Thoracic aorta (tissue), 2 donors: ENCODE data around the gene CLTB. TPM values are rescaled to one million over a fixed set of nuclear protein-coding genes. Genes with fewer than 3 reads are reported as not detected.

Experiments
- ATAC-seq: fragments of 150-250 bp; one replicate; pipeline ENCODE4 v1.8.0; 2017; ENCODE audit warnings: low read depth; ENCODE audit not compliant: insufficient number of reproducible peaks, low FRiP score
- DNase-seq: peaks from one replicate; pipeline ENCODE4 v3.0.0-alpha.2; 2020; ENCODE audit warnings: low spot score
- H3K27ac ChIP-seq, 2 donors: fragments of 200-600 bp; sonication (generic); 1 replicate in 1 of 2; 2 replicates in 1 of 2; pipeline ENCODE4 v1.5.1; 2016; ENCODE audit warnings: mild to moderate bottlenecking in 2 of 2, moderate library complexity in 2 of 2
- H3K27me3 ChIP-seq: fragments of 200-600 bp; sonication (generic); replicated peaks from 2 replicates; pipeline ENCODE4 v1.6.0; 2016; ENCODE audit warnings: mild to moderate bottlenecking; ENCODE audit not compliant: insufficient read depth
- H3K36me3 ChIP-seq: fragments of 200-600 bp; sonication (generic); one replicate; pipeline ENCODE4 v1.5.1; 2016
- H3K4me1 ChIP-seq, 2 donors: fragments of 200-600 bp; sonication (generic); 1 replicate in 1 of 2; 2 replicates in 1 of 2; pipeline versions ENCODE4 v1.5.1 to v1.6.0; 2016; ENCODE audit warnings: low read depth in 2 of 2, mild to moderate bottlenecking in 1 of 2; ENCODE audit not compliant: control insufficient read depth in 1 of 2
- H3K4me3 ChIP-seq: fragments of 200-600 bp; sonication (generic); 2 replicates; pipeline ENCODE4 v1.5.1; 2016; ENCODE audit warnings: mild to moderate bottlenecking
- H3K9me3 ChIP-seq: fragments of 200-600 bp; sonication (generic); 2 replicates; pipeline ENCODE4 v1.5.1; 2016
- CTCF ChIP-seq: fragments of 200-600 bp; sonication (generic); IDR thresholded peaks from one replicate; pipeline ENCODE4 v1.5.1; 2019; ENCODE audit warnings: antibody characterized with exemption
- total RNA-seq, 2 donors: library from RNA; depleted of rRNA; stranded (reverse); fragments of >200 nt; gene quantifications; one replicate each; pipeline versions ENCODE4 v1.1.0 to v1.2.3, GENCODE V29; 2016

The CLTB gene
- total RNA-seq, 2 donors from 2014 or later, result 155 to 192 TPM

GRCh38 chr5:176389135-176390123 lies 26.9 kb downstream of the CLTB start:
- H3K27me3 ChIP-seq, result no peaks in the 10 kb centered on the region
- H3K36me3 ChIP-seq, result peaks cover 22% of the 10 kb centered on the region
- ATAC-seq (no peak), DNase-seq (no peak)
- peak overlapping the region; percentile 93 to 95 for H3K27ac ChIP-seq
- H3K4me1 ChIP-seq, result peaks cover 9 to 20% of the 10 kb centered on the region in 2 donors
- no peaks in the 10 kb centered on the region for H3K9me3 ChIP-seq
- no peak for TF ChIP-seq CTCF
- peak overlapping the region; percentile 88 for H3K4me3 ChIP-seq

- DNase-seq (peak; percentile 99), ATAC-seq (peak; percentile 99)
- no peak for TF ChIP-seq CTCF
- Histone ChIP-seq H3K36me3 (peaks cover 27% of the 10 kb centered on the region), H3K4me3 (peak within 1 kb of the TSS; percentile 88), H3K27me3 (no peaks in the 10 kb centered on the region), H3K27ac (peak within 1 kb of the TSS; percentile 93 to 95), H3K9me3 (no peaks in the 10 kb centered on the region), H3K4me1 (peaks cover 9 to 20% of the 10 kb centered on the region in 2 donors)
These were observed 27.8 kb downstream of the CLTB start, which contains the start of the genes HIGD2A and NOP16 for GRCh38 chr5:176388444-176389134. TSS of gene HIGD2A (plus strand) at chr5:176388751. CDS start at chr5:176388820, 69 bp downstream. TSS of gene NOP16 (minus strand) at chr5:176388598. CDS start at chr5:176388539, 59 bp downstream.

- ATAC-seq (no peak), DNase-seq (no peak)
- peaks cover 27% of the 10 kb centered on the region for H3K36me3 ChIP-seq
- H3K4me1 ChIP-seq, result peaks cover 9 to 20% of the 10 kb centered on the region in 2 donors
- TF ChIP-seq CTCF, result no peak
- H3K4me3 ChIP-seq, result peak overlapping the region; percentile 88
- no peak overlapping the region for H3K27ac ChIP-seq
- no peaks in the 10 kb centered on the region for H3K27me3 ChIP-seq
- no peaks in the 10 kb centered on the region for H3K9me3 ChIP-seq
These were observed 28.3 kb downstream of the CLTB start for GRCh38 chr5:176388003-176388443.

- H3K4me1 ChIP-seq, result peaks cover 9 to 20% of the 10 kb centered on the region in 2 donors
These were observed 28.9 kb downstream of the CLTB start for GRCh38 chr5:176387384-176387925.

More at GRCh38 chr5:176387384-176387925, 28.9 kb downstream of the CLTB start:
- no peak for TF ChIP-seq CTCF
- Histone ChIP-seq H3K27ac (no peak overlapping the region), H3K4me3 (peak overlapping the region; percentile 88), H3K36me3 (peaks cover 22% of the 10 kb centered on the region), H3K9me3 (no peaks in the 10 kb centered on the region), H3K27me3 (no peaks in the 10 kb centered on the region)
- no peak for ATAC-seq
- no peak for DNase-seq
